ENCODE results near the gene CPPED1.
"Not testable (repeated sequence)": the region's sequence is repeated elsewhere in the genome, so short reads cannot be mapped to it uniquely, and the experiment has no call there.

CPPED1 gene

GRCh38 chr16:12803203-12804093 lies at the start of gene CPPED1:
CPPED1 (minus strand) TSS chr16:12803887; CDS start chr16:12803776, 111 bp downstream.
- peak; percentile 80 for DNase-seq (ENCODE audit: low read depth)

DNA sequence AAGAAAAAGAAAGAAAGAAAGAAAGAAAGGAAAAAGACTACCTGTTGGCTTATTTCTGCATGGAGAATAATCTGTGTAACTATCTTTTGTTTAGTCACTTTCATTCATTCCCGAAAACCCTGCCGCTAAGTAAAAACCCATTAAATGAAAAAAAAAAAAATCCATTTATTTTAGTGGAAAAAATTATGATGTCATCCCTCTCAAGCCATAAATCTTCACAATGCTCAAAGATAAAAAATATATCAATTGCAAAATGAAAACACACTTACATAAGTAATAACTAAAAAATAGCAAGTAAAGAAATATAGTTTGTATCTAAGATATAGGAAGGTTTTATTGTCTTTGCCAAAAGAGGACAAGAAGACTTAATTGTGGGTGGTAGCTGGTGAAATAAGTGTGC lies 46.5 kb upstream of the CPPED1 start:
- DNase-seq (ENCODE audit: low read depth) = no peak

- no peak for DNase-seq (ENCODE audit: low read depth)
These were observed 42.9 kb upstream of the CPPED1 start for GRCh38 chr16:12846592-12846991.

DNA sequence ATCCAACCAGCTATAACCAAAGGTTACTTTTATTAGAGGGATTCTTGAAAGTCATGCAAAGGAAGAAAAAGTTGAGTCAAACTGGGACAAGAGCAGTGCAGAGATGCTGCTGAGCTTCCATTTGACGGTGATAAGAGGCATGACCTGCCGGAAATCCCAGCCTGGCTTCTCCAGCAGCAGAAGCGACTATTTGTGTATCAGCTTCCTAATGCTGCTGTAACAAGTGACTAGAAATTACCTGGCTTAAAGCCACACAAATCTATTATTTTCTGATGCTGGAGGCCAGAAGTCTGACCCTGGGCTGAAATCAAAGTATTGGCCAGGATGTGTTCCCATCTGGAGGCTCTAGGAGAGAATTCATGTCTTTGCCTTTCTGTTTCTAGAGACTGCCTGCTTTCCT lies 41.6 kb upstream of the CPPED1 start:
- no peak for DNase-seq (ENCODE audit: low read depth)

DNA sequence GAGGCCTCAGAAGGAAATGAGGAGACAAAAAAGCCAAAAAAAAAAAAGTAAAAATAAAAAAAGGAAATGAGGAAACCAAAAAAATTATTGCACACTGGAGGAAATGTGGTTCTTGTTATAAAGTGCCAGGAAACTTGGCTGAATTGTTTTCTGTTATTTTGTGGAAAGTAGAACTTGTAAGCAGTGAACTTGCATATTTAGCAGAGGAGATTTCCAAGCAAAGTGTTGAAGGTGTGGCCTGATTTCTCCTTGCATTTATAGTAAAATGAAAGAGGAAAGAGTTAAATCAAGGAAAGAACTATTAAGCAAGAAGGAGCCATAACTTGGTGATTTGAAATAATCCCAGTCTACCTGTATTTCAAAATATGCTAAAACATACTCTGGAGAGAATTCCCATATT lies 34.1 kb upstream of the CPPED1 start:
- DNase-seq (ENCODE audit: low read depth) = no peak

DNA sequence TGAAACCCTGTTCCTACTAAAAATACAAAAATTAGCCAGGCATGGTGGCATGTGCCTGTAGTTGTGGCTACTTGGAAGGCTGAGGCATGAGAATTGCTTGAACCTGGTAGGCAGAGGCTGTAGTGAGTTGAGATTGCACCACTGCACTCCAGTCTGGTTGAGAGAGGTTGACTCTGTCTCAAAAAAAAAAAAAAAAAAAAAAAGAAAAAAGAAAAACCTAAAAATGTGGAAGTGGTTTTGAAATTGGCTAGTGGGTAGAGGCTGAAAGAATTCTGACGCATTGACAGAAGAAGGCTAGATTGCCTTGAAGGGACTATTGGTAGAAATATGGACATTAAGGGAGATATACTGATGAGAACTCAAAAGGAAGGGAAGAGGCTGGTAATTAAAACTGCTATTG lies 33.6 kb upstream of the CPPED1 start:
- no peak for DNase-seq (ENCODE audit: low read depth)

- no peak for DNase-seq (ENCODE audit: low read depth)
These were observed 30.2 kb upstream of the CPPED1 start for GRCh38 chr16:12833926-12834325.

DNA sequence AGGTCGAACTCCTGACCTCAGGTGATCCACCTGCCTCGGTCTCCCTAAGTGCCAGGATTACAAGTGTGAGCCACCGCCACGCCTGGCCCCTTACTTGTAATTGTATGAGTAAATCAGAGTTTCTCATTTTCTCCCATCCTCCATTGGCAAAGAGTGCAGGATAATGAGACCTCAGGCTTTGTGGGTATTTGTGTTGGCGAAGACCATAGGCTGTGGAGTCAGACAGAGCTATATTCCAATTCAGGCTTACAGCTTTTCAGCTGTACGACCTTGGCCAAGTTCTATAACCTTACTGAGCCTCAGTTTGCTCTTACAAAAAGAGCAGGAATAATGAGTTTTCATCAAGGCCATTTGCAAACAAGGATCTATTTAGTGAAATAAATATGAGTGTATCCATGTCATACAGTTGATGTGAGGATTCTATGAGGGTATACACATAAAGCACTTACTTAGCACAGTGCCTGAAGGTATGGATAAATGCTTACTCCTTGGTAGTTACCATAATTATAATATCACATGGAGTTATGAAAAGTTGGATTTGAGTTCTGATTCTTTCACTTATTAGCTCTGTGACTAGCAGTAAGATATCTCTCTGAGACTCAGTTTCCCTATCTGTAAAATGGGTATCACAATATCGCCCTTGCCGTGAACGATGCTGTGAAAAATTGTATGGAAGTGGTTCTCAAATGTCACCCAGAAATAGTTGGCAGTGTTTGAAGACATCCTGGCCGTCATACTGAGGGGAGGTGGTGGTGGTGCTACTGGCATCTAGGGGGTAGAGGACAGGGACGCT lies 25.6 kb upstream of the CPPED1 start:
- no peak for DNase-seq (ENCODE audit: low read depth)

DNA sequence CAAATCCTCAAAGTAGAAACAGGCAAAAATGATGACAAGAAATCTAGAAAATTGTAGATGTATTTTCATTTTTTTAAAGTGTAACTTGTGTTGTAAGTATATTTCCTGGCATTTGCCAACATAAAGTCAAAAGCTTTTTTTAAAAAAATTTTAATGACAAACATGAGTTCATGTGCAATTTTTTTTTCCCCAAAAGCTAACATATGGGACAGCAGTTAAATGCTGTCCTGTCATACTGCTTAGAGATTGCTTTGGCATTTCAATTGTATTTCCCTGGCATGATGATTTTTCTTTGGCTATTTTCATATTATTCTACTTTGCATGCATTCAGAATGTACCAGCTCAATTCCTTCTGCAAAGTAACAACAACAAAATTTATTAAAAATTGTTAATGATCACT lies 24.5 kb upstream of the CPPED1 start:
- no peak for DNase-seq (ENCODE audit: low read depth)

DNA sequence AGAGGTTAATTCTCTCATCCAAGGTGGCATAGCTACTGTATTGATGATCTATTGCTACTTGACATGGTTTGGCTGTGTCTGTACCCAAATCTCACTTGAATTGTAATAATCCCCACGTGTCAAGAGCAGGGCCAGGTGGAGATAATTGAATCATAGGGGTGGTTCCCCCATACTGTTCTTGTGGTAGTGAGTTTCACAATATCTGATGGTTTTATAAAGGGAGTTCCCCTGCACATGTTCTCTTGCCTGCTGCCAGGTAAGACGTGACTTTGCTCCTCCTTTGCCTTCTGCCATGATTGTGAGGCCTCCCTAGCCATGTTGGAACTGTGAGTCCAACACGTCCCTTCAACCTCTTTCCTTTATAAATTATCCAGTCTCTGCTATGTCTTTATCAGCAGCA lies 22.9 kb upstream of the CPPED1 start:
- no peak for DNase-seq (ENCODE audit: low read depth)

- DNase-seq (ENCODE audit: low read depth) = peak; percentile 34
These were observed 15.7 kb upstream of the CPPED1 start for GRCh38 chr16:12819126-12820117.

DNA sequence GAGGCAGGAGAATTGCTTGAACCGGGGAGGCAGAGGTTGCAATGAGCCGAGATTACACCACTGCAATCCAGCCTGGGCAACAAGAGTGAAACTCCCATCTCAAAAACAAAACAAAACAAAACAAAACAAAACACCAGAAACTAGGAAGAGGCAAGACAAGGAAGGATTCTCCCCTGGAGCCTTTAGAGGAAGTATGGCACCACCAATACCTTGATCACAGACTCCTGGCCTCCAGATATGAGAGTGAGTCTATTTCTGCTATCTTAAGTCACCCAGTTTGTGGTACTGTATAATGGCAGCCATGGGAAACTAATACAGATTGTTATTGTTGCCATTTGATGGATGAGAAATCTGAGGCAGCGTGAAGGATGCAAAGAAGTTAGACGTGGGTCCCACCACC lies 14.6 kb upstream of the CPPED1 start:
- DNase-seq (ENCODE audit: low read depth) = no peak

DNA sequence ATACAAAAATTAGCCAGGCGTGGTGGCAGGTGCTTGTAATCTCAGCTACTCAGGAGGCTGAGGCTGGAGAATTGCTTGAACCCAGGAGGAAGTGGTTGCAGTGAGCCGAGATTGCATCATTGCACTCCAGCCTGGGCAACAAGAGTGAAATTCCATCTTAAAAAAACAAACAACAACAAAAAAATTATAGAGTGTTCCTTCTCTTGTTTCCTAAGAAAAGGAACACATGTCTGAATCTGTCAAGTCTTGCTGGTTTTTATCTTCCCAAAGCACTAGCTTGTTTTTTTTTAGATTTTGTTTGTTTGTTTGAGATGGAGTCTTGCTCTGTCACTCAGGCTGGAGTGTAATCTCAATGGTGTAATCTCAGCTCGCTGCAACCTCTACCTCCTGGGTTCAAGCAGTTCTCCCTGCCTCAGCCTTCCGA lies 13.1 kb upstream of the CPPED1 start:
- not testable (repeated sequence) for DNase-seq (ENCODE audit: low read depth)

DNA sequence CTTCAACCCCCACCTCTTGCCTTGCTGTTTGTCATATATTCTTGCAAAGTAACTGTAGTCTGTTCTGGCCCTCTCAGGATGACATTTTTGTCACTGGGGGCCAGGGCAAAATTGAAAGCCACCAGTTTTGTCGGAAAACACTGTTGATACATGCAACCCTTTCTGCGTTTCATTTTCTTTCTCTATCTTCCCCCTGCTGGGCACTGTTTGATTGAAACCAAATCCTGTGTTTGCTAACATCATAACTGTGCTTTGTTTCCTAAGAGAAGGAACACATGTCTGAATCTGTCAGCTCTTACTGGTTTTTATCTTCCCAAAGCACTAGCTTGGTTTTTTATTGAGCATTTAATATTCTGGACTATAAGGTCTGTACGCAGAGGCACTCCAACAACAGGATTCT lies 11.7 kb upstream of the CPPED1 start:
- DNase-seq (ENCODE audit: low read depth) = no peak

DNA sequence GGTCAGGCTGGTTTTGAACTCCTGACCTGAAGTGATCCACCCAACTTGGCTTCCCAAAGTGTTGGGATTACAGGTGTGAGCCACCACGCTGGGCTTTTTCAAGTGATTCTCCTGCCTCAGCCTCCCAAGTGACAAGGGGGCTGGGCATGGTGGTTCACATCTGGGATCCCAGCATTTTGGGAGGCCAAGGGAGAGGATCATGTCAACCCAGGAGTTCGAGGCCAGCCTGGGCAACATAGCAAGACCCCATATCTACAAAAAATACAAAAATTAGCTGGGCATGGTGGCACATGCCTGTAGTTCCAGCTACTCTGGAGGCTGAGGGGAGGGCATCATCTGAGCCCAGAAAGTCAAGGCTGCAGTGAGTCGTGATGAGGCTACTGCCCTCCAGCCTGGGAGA lies 10.0 kb upstream of the CPPED1 start:
- not testable (repeated sequence) for DNase-seq (ENCODE audit: low read depth)

DNA sequence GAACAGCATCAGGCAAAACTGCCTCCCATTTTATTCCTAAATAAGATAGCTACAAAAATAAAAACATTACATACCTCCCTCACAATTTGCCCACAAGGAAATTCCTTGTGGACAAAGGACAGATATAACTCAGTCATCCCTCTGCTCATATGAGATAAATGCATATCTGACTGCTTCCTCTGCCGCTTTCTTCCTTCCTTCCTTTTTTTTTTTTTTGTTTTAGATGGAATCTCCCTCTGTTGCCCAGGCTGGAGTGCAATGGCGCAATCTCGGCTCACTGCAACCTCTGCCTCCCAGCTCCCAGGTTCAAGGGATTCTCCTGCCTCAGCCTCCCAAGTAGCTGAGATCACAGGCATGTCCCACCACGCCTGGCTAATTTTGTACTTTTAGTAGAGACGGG lies 9.6 kb upstream of the CPPED1 start:
- DNase-seq (ENCODE audit: low read depth) = not testable (repeated sequence)

DNA sequence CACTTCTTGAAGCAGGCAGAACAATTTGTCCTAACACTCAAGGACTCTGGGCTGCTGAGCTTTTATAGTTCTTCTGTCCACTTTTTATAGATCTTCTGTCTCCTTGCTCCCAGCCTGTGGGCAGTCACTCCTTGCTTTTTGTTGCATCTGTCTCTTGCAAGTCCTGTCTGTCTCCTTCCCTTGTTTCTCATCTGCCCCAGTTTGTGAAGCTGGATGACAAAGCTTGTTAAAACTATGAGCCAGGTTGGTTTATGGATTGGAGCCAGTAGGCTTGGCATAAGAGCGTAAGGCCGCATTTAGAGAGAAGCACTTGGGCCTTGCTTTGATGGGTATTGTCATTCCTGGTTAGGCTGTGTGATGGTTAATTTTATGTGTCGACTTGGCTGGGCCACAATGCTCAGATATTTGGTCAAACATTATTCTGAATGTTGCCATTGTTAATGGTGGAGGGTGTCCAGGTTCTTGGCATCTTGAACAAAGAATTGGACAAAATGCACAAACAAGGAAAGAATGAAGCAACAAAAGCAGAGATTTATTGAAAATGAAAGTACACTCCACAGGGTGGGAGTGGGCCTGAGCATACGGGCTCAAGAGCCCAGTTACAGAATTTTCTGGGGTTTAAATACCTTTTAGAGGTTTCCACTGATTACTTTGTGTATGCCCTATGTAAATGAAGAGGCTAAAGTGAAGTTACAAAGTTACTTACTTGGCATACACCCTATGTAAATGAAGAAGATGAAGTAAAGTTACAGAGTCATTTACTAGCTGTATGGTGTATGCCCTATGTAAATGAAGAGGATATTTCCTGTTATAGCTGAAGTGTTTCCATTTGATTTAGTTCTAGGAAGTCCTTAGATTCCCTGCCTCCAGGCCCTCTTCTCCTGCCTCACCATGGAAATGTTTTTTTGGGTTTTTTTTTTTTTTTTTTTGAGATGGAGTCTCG lies 8.0 kb upstream of the CPPED1 start:
- no peak for DNase-seq (ENCODE audit: low read depth)

GRCh38 chr16:12805066-12805465 lies 1.4 kb upstream of the CPPED1 start:
- no peak for DNase-seq (ENCODE audit: low read depth)

- no peak for DNase-seq (ENCODE audit: low read depth)
These were observed 708 bp upstream of the CPPED1 start for GRCh38 chr16:12804395-12804794.

DNA sequence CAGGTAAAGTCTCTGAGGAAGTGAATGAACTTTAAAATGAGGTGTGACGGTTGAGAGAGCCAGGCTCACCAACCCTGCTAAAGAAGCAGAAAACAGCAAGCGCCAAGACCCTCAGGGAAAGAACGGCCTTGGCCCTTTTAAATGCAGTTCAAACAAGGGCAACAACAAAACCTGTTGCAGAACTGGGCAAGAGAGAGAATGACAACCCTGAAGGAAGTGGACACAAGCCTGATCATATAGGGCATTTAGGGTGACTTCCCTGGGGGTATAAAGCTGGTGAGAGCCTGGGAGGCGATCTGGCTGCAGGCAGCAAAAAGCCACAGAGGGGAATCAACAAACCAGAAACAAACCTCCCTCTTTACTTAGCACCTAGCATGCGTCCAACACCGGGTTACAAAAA lies 1.0 kb downstream of the CPPED1 start:
- DNase-seq (ENCODE audit: low read depth) = no peak

GRCh38 chr16:12802048-12802447 lies 1.6 kb downstream of the CPPED1 start:
- no peak for DNase-seq (ENCODE audit: low read depth)
